ENCODE results near the gene KISS1R.
"Not testable (repeated sequence)": the region's sequence is repeated elsewhere in the genome, so short reads cannot be mapped to it uniquely, and the experiment has no call there.

Gene KISS1R

GRCh38 chr19:875265-875879, 41.8 kb upstream of the KISS1R start:
- DNase-seq (ENCODE audit: extremely low read depth, insufficient read length), result no peak
- Histone ChIP-seq H3K36me3 (ENCODE audit: control insufficient read depth, insufficient read depth, low read length) (peaks cover 11% of the 10 kb centered on the region), H3K4me3 (replicated peaks; ENCODE audit: low read depth, low read length) (no peak overlapping the region), H3K27me3 (replicated peaks; ENCODE audit: control insufficient read depth, insufficient read depth, low read length) (no peaks in the 10 kb centered on the region)
- no peak for TF ChIP-seq CTCF (IDR thresholded peaks at IDR 0.05; ENCODE audit: insufficient read depth, low read length, poor library complexity, severe bottlenecking)

- no peak for TF ChIP-seq CTCF (IDR thresholded peaks at IDR 0.05; ENCODE audit: insufficient read depth, low read length, poor library complexity, severe bottlenecking)
- no peak overlapping the region for H3K4me3 ChIP-seq (replicated peaks; ENCODE audit: low read depth, low read length)
- peaks cover 8% of the 10 kb centered on the region for H3K36me3 ChIP-seq (ENCODE audit: control insufficient read depth, insufficient read depth, low read length)
- no peak for DNase-seq (ENCODE audit: extremely low read depth, insufficient read length)
- no peaks in the 10 kb centered on the region for H3K27me3 ChIP-seq (replicated peaks; ENCODE audit: control insufficient read depth, insufficient read depth, low read length)
Measured at GRCh38 chr19:876089-876488, 41.0 kb upstream of the KISS1R start.

- DNase-seq (ENCODE audit: extremely low read depth, insufficient read length), result no peak
- H3K4me3 ChIP-seq (replicated peaks; ENCODE audit: low read depth, low read length), result no peak overlapping the region
- TF ChIP-seq CTCF (IDR thresholded peaks at IDR 0.05; ENCODE audit: insufficient read depth, low read length, poor library complexity, severe bottlenecking), result no peak
- H3K27me3 ChIP-seq (replicated peaks; ENCODE audit: control insufficient read depth, insufficient read depth, low read length), result no peaks in the 10 kb centered on the region
- H3K36me3 ChIP-seq (ENCODE audit: control insufficient read depth, insufficient read depth, low read length), result peaks cover 11% of the 10 kb centered on the region
Measured at GRCh38 chr19:876780-877314, 40.3 kb upstream of the KISS1R start.

GRCh38 chr19:877992-878660, 39.0 kb upstream of the KISS1R start:
- H3K27me3 ChIP-seq (replicated peaks; ENCODE audit: control insufficient read depth, insufficient read depth, low read length); H3K4me3 ChIP-seq (replicated peaks; ENCODE audit: low read depth, low read length); DNase-seq (ENCODE audit: extremely low read depth, insufficient read length): not testable (repeated sequence)
- H3K36me3 ChIP-seq (ENCODE audit: control insufficient read depth, insufficient read depth, low read length), result peaks cover 14% of the 10 kb centered on the region

- H3K27me3 ChIP-seq (replicated peaks; ENCODE audit: control insufficient read depth, insufficient read depth, low read length); H3K4me3 ChIP-seq (replicated peaks; ENCODE audit: low read depth, low read length); DNase-seq (ENCODE audit: extremely low read depth, insufficient read length): not testable (repeated sequence)
- H3K36me3 ChIP-seq (ENCODE audit: control insufficient read depth, insufficient read depth, low read length), result peaks cover 20% of the 10 kb centered on the region
Measured at GRCh38 chr19:878751-879561, 38.2 kb upstream of the KISS1R start.

- no peak for TF ChIP-seq CTCF (IDR thresholded peaks at IDR 0.05; ENCODE audit: insufficient read depth, low read length, poor library complexity, severe bottlenecking)
- DNase-seq (ENCODE audit: extremely low read depth, insufficient read length), result no peak
- Histone ChIP-seq H3K27me3 (replicated peaks; ENCODE audit: control insufficient read depth, insufficient read depth, low read length) (no peaks in the 10 kb centered on the region), H3K4me3 (replicated peaks; ENCODE audit: low read depth, low read length) (no peak overlapping the region), H3K36me3 (ENCODE audit: control insufficient read depth, insufficient read depth, low read length) (peaks cover 20% of the 10 kb centered on the region)
Measured at GRCh38 chr19:879711-880438, 37.3 kb upstream of the KISS1R start.
